Parathyroid adenoma (tissue), 2 donors: ENCODE results near the gene LMO1.

ENCODE experiments used
- H2AFZ ChIP-seq: fragments of 300-600 bp; sonication (generic); one replicate; pipeline ENCODE4 v1.7.0; 2017; ENCODE audit warnings: antibody characterized with exemption, mild to moderate bottlenecking
- H3K27ac ChIP-seq: fragments of 300-600 bp; sonication (generic); one replicate; pipeline ENCODE4 v1.7.0; 2017
- H3K27me3 ChIP-seq: fragments of 300-600 bp; sonication (generic); one replicate; pipeline ENCODE4 v1.7.0; 2017; ENCODE audit warnings: low read length; ENCODE audit not compliant: control insufficient read depth, insufficient read depth
- H3K36me3 ChIP-seq: fragments of 300-600 bp; sonication (generic); one replicate; pipeline ENCODE4 v1.7.0; 2017; ENCODE audit warnings: low read length; ENCODE audit not compliant: control insufficient read depth, insufficient read depth
- H3K4me1 ChIP-seq: fragments of 300-600 bp; sonication (generic); one replicate; pipeline ENCODE4 v1.7.0; 2017; ENCODE audit warnings: control low read depth
- H3K4me2 ChIP-seq: fragments of 300-600 bp; sonication (generic); one replicate; pipeline ENCODE4 v1.7.0; 2017; ENCODE audit warnings: low read length
- H3K4me3 ChIP-seq: fragments of 300-600 bp; sonication (generic); one replicate; pipeline ENCODE4 v1.7.0; 2017; ENCODE audit warnings: low read depth, low read length
- H3K79me2 ChIP-seq: fragments of 300-600 bp; sonication (generic); one replicate; pipeline ENCODE4 v1.7.0; 2017; ENCODE audit warnings: control low read depth
- H3K9ac ChIP-seq: fragments of 300-600 bp; sonication (generic); one replicate; pipeline ENCODE4 v1.7.0; 2017; ENCODE audit warnings: mild to moderate bottlenecking
- H3K9me3 ChIP-seq: fragments of 300-600 bp; sonication (generic); one replicate; pipeline ENCODE4 v1.7.0; 2017; ENCODE audit warnings: low read length; ENCODE audit not compliant: control insufficient read depth
- TF ChIP-seq, protein P1 (sequence below): fragments of 300-600 bp; sonication (generic); IDR thresholded peaks from one replicate; pipeline ENCODE4 v1.7.0; 2017; ENCODE audit warnings: antibody characterized with exemption, mild to moderate bottlenecking
- donor health status: primary hyperparathyroidism.

The LMO1 gene

GRCh38 chr11:8309311-8309710, 45.6 kb upstream of the LMO1 start:
- no peaks in the 10 kb centered on the region for H3K4me1 ChIP-seq
- H3K36me3 ChIP-seq = no peaks in the 10 kb centered on the region
- H3K4me3 ChIP-seq = no peak overlapping the region
- H3K4me2 ChIP-seq = no peak overlapping the region
- no peak overlapping the region for H3K27ac ChIP-seq
- H3K27me3 ChIP-seq = no peaks in the 10 kb centered on the region
- H3K9ac ChIP-seq = no peak overlapping the region
- no peaks in the 10 kb centered on the region for H3K9me3 ChIP-seq
- TF ChIP-seq, protein P1, sequence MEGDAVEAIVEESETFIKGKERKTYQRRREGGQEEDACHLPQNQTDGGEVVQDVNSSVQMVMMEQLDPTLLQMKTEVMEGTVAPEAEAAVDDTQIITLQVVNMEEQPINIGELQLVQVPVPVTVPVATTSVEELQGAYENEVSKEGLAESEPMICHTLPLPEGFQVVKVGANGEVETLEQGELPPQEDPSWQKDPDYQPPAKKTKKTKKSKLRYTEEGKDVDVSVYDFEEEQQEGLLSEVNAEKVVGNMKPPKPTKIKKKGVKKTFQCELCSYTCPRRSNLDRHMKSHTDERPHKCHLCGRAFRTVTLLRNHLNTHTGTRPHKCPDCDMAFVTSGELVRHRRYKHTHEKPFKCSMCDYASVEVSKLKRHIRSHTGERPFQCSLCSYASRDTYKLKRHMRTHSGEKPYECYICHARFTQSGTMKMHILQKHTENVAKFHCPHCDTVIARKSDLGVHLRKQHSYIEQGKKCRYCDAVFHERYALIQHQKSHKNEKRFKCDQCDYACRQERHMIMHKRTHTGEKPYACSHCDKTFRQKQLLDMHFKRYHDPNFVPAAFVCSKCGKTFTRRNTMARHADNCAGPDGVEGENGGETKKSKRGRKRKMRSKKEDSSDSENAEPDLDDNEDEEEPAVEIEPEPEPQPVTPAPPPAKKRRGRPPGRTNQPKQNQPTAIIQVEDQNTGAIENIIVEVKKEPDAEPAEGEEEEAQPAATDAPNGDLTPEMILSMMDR = no peak
- no peaks in the 10 kb centered on the region for H3K79me2 ChIP-seq
- H2AFZ ChIP-seq = no peak overlapping the region

DNA sequence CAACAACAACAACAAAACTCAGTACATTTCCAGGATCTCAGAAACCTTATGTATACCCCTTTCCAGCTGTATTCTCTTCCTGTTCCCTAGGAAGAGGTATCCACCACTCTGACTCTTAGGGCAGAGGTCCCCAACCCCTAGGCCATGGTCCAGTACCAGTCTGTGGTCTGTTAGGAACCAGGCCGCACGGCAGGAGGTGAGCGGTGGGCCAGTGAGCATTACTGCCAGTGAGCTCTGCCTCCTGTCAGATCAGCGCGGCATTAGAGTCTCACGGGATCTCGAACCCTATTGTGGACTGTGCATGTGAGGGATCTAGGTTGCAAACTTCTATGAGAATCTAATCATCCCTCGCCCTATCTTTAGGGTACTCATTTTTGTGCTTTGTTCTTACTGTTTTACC, 43.9 kb upstream of the LMO1 start:
- no peak overlapping the region for H3K27ac ChIP-seq
- TF ChIP-seq, protein P1 = no peak
- no peak overlapping the region for H3K9ac ChIP-seq
- H3K79me2 ChIP-seq = no peaks in the 10 kb centered on the region
- no peak overlapping the region for H3K4me2 ChIP-seq
- H3K27me3 ChIP-seq = no peaks in the 10 kb centered on the region
- H3K9me3 ChIP-seq = no peaks in the 10 kb centered on the region
- no peaks in the 10 kb centered on the region for H3K4me1 ChIP-seq
- no peaks in the 10 kb centered on the region for H3K36me3 ChIP-seq
- H3K4me3 ChIP-seq = no peak overlapping the region
- no peak overlapping the region for H2AFZ ChIP-seq

GRCh38 chr11:8301622-8302021, 37.9 kb upstream of the LMO1 start:
- H3K79me2 ChIP-seq = no peaks in the 10 kb centered on the region
- no peak overlapping the region for H3K4me2 ChIP-seq
- H3K4me3 ChIP-seq = no peak overlapping the region
- no peaks in the 10 kb centered on the region for H3K36me3 ChIP-seq
- no peak overlapping the region for H2AFZ ChIP-seq
- no peaks in the 10 kb centered on the region for H3K27me3 ChIP-seq
- no peaks in the 10 kb centered on the region for H3K9me3 ChIP-seq
- H3K9ac ChIP-seq = no peak overlapping the region
- TF ChIP-seq, protein P1 = no peak
- no peaks in the 10 kb centered on the region for H3K4me1 ChIP-seq
- no peak overlapping the region for H3K27ac ChIP-seq

DNA sequence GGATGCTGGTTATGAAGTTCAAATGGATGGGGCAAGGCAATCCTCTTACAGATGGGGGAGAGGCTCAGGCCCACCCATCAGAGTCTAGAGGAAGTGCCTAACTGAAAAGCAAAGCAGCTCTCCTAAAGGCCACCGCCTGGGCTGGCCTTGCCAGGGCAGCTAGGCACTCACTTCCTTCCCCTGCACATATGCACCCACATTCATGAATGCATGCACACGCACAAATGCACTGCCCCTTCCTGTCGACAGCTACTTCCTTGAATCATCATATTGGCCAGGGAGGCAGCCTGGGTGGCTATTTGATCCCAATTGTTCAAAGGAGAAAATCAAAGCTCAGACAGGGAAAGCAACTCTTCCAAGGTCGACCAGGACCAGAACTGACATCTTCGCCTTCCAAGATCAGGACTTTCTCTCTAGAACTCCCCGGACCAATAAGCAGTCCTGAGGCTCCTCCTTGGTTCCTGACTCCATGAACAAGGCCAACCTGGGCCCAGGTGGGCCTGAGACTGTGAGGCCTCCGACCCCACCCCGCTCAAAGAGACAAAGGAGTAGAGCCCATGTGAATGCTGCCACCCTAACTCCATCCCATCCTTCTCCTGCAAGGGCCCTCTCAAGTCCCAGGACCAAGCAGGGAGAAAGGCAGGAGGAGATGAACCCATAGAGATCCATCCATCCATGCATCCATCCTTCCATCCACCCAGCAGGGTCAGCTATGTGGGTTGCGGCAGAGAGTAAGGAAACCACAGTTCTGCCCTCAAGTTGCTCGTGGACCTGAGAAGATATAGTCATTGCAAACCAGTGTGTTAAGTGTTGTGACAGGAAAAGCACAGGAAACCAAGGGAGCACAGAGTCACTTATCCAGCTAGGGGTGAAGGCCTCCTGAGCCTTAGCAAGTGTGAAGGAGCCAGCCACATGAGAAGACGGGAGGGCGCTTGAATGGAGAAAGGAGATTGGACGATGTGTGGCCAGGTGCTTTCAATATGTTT, 35.4 kb upstream of the LMO1 start:
- H3K9ac ChIP-seq = no peak overlapping the region
- no peak overlapping the region for H2AFZ ChIP-seq
- no peak overlapping the region for H3K27ac ChIP-seq
- no peaks in the 10 kb centered on the region for H3K27me3 ChIP-seq
- no peaks in the 10 kb centered on the region for H3K4me1 ChIP-seq
- no peaks in the 10 kb centered on the region for H3K9me3 ChIP-seq
- no peak overlapping the region for H3K4me2 ChIP-seq
- H3K36me3 ChIP-seq = no peaks in the 10 kb centered on the region
- TF ChIP-seq, protein P1 = no peak
- no peak overlapping the region for H3K4me3 ChIP-seq
- H3K79me2 ChIP-seq = no peaks in the 10 kb centered on the region
